ENCODE results near the gene TREX2. TPM values are rescaled to one million over a fixed set of nuclear protein-coding genes. Genes with fewer than 3 reads are reported as not detected.

Gene TREX2
- polyA plus RNA-seq, 1 donor from 2014 or later: not detected

GRCh38 chrX:153407736-153408135, 38.1 kb downstream of the TREX2 start:
- Histone ChIP-seq H3K9me3 (ENCODE audit: low read length) (no peaks in the 10 kb centered on the region), H3K27ac (ENCODE audit: low read length) (no peak overlapping the region), H3K79me2 (replicated peaks; ENCODE audit: insufficient read depth, low read length) (no peaks in the 10 kb centered on the region), H4K20me1 (ENCODE audit: insufficient read depth) (no peaks in the 10 kb centered on the region), H3K4me2 (ENCODE audit: low read length) (no peak overlapping the region), H3K36me3 (ENCODE audit: insufficient read depth, low read length) (no peaks in the 10 kb centered on the region), H3K9ac (ENCODE audit: low read length) (no peak overlapping the region), H2AFZ (ENCODE audit: low read depth, low read length) (no peak overlapping the region), H3K4me3 (ENCODE audit: low read length) (no peak overlapping the region), H3K27me3 (ENCODE audit: insufficient read depth, low read depth, low read length) (no peaks in the 10 kb centered on the region), H3F3A (ENCODE audit: insufficient read depth, low read length, poor library complexity, severe bottlenecking) (no peaks in the 10 kb centered on the region), H3K9me2 (ENCODE audit: insufficient read depth, low read length) (no peaks in the 10 kb centered on the region)
- TF ChIP-seq SMC3 (conservative IDR thresholded peaks at IDR 0.05; ENCODE audit: poor library complexity) (no peak), MXI1 (conservative IDR thresholded peaks at IDR 0.05; ENCODE audit: poor library complexity, severe bottlenecking) (no peak), TAF1 (IDR thresholded peaks at IDR 0.05; ENCODE audit: low read depth) (no peak), REST (IDR thresholded peaks at IDR 0.05; ENCODE audit: borderline replicate concordance) (no peak), EP300 (conservative IDR thresholded peaks at IDR 0.05; ENCODE audit: poor library complexity, severe bottlenecking) (no peak), EZH2 (IDR thresholded peaks at IDR 0.05; ENCODE audit: borderline replicate concordance, insufficient read depth, low read length, poor library complexity, severe bottlenecking) (no peak), RAD21 (conservative IDR thresholded peaks at IDR 0.05) (no peak), POLR2AphosphoS5 (IDR thresholded peaks at IDR 0.05) (no peak), CTCF (IDR thresholded peaks at IDR 0.05; ENCODE audit: poor library complexity, severe bottlenecking) (no peak)

- H3K9me3 ChIP-seq (ENCODE audit: low read length): no peaks in the 10 kb centered on the region
- no peaks in the 10 kb centered on the region for H4K20me1 ChIP-seq (ENCODE audit: insufficient read depth)
- no peaks in the 10 kb centered on the region for H3K79me2 ChIP-seq (replicated peaks; ENCODE audit: insufficient read depth, low read length)
- no peak for TF ChIP-seq EZH2 (IDR thresholded peaks at IDR 0.05; ENCODE audit: borderline replicate concordance, insufficient read depth, low read length, poor library complexity, severe bottlenecking)
- no peak for TF ChIP-seq SMC3 (conservative IDR thresholded peaks at IDR 0.05; ENCODE audit: poor library complexity)
- TF ChIP-seq CTCF (IDR thresholded peaks at IDR 0.05; ENCODE audit: poor library complexity, severe bottlenecking): no peak
- TF ChIP-seq MXI1 (conservative IDR thresholded peaks at IDR 0.05; ENCODE audit: poor library complexity, severe bottlenecking): no peak
- no peak for TF ChIP-seq TAF1 (IDR thresholded peaks at IDR 0.05; ENCODE audit: low read depth)
- TF ChIP-seq REST (IDR thresholded peaks at IDR 0.05; ENCODE audit: borderline replicate concordance): no peak
- no peak for TF ChIP-seq RAD21 (conservative IDR thresholded peaks at IDR 0.05)
- TF ChIP-seq EP300 (conservative IDR thresholded peaks at IDR 0.05; ENCODE audit: poor library complexity, severe bottlenecking): no peak
- no peak for TF ChIP-seq POLR2AphosphoS5 (IDR thresholded peaks at IDR 0.05)
- no peak overlapping the region for H3K27ac ChIP-seq (ENCODE audit: low read length)
- no peak overlapping the region for H2AFZ ChIP-seq (ENCODE audit: low read depth, low read length)
- no peaks in the 10 kb centered on the region for H3K9me2 ChIP-seq (ENCODE audit: insufficient read depth, low read length)
- no peaks in the 10 kb centered on the region for H3K36me3 ChIP-seq (ENCODE audit: insufficient read depth, low read length)
- no peaks in the 10 kb centered on the region for H3K27me3 ChIP-seq (ENCODE audit: insufficient read depth, low read depth, low read length)
- no peak overlapping the region for H3K9ac ChIP-seq (ENCODE audit: low read length)
- H3K4me3 ChIP-seq (ENCODE audit: low read length): no peak overlapping the region
- no peaks in the 10 kb centered on the region for H3F3A ChIP-seq (ENCODE audit: insufficient read depth, low read length, poor library complexity, severe bottlenecking)
- H3K4me2 ChIP-seq (ENCODE audit: low read length): no peak overlapping the region
Observed at GRCh38 chrX:153406903-153407302, 39.0 kb downstream of the TREX2 start.
